ENCODE data around the gene NFASC. TPM values are rescaled to one million over a fixed set of nuclear protein-coding genes. Genes with fewer than 3 reads are reported as not detected.

Gene NFASC
- total and polyA plus RNA-seq, 2 donors from 2014 or later: 23.2 to 29.9 TPM

- FAIRE-seq: no peak
- TF ChIP-seq, protein P1, sequence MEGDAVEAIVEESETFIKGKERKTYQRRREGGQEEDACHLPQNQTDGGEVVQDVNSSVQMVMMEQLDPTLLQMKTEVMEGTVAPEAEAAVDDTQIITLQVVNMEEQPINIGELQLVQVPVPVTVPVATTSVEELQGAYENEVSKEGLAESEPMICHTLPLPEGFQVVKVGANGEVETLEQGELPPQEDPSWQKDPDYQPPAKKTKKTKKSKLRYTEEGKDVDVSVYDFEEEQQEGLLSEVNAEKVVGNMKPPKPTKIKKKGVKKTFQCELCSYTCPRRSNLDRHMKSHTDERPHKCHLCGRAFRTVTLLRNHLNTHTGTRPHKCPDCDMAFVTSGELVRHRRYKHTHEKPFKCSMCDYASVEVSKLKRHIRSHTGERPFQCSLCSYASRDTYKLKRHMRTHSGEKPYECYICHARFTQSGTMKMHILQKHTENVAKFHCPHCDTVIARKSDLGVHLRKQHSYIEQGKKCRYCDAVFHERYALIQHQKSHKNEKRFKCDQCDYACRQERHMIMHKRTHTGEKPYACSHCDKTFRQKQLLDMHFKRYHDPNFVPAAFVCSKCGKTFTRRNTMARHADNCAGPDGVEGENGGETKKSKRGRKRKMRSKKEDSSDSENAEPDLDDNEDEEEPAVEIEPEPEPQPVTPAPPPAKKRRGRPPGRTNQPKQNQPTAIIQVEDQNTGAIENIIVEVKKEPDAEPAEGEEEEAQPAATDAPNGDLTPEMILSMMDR (IDR thresholded peaks at IDR 0.05; ENCODE audit: borderline replicate concordance, extremely low read depth, insufficient read depth): no peak
- no peaks in the 10 kb centered on the region for H3K9me3 ChIP-seq (ENCODE audit: control insufficient read depth in 2 of 3, insufficient read depth in 1 of 3, low read length in 3 of 3)
Measured at GRCh38 chr1:205003358-205004131, 132.9 kb downstream of the NFASC start.

GRCh38 chr1:205004351-205004750, 133.7 kb downstream of the NFASC start:
- no peak for FAIRE-seq
- H3K36me3 ChIP-seq (ENCODE audit: control insufficient read depth in 2 of 3, insufficient read depth in 3 of 3, low read length in 3 of 3): no peaks in the 10 kb centered on the region
- peaks cover 0 to 6% (median 3%) of the 10 kb centered on the region in 3 donors for H3K4me1 ChIP-seq (ENCODE audit: control insufficient read depth in 2 of 3, insufficient read depth in 2 of 3, low read depth in 1 of 3, low read length in 3 of 3)
- H3K9ac ChIP-seq (ENCODE audit: low read length in 3 of 3): no peak overlapping the region
- no peaks in the 10 kb centered on the region for H3K27me3 ChIP-seq (ENCODE audit: control insufficient read depth, insufficient read depth, low read length)
- TF ChIP-seq, protein P1 (IDR thresholded peaks at IDR 0.05; ENCODE audit: borderline replicate concordance, extremely low read depth, insufficient read depth): no peak
- H3K4me3 ChIP-seq (ENCODE audit: low read length in 3 of 3): no peak overlapping the region
- H3K27ac ChIP-seq (ENCODE audit: low read depth in 2 of 2, low read length in 2 of 2): no peak overlapping the region
- DNase-seq: no peak
- no peaks in the 10 kb centered on the region for H3K9me3 ChIP-seq (ENCODE audit: control insufficient read depth in 2 of 3, insufficient read depth in 1 of 3, low read length in 3 of 3)
- intact Hi-C loops (cut with DNase I): no loop called here

More at GRCh38 chr1:205003358-205004131, 132.9 kb downstream of the NFASC start:
- Histone ChIP-seq H3K9ac (ENCODE audit: low read length in 3 of 3) (no peak overlapping the region), H3K27ac (ENCODE audit: low read depth in 2 of 2, low read length in 2 of 2) (no peak overlapping the region), H3K27me3 (ENCODE audit: control insufficient read depth, insufficient read depth, low read length) (no peaks in the 10 kb centered on the region), H3K4me1 (ENCODE audit: control insufficient read depth in 2 of 3, insufficient read depth in 2 of 3, low read depth in 1 of 3, low read length in 3 of 3) (peaks cover 0 to 6% (median 3%) of the 10 kb centered on the region in 3 donors), H3K36me3 (ENCODE audit: control insufficient read depth in 2 of 3, insufficient read depth in 3 of 3, low read length in 3 of 3) (no peaks in the 10 kb centered on the region), H3K4me3 (ENCODE audit: low read length in 3 of 3) (no peak overlapping the region)
- DNase-seq: no peak
- intact Hi-C loops (cut with DNase I): no loop called here

DNA sequence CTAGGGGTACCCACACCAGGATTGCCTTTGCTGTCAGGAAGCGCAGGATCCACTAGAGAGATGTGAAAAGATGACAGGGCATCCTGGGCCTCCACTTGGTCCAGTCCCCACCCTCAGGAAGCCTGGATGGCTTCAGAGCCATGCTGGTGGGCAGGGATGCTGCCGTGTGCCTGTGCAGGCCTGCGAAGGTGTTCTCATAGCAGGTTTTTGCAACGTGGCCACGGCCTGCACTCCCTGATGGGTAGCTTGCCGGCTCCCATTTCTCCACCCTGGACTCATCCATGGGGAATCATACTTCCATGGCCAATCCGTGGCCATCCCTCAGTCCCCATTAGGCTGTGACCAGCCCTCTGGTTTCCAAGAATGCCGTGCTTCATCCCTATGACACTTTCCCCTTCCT, 138.2 kb downstream of the NFASC start:
- DNase-seq: no peak
- no peaks in the 10 kb centered on the region for H3K36me3 ChIP-seq (ENCODE audit: control insufficient read depth in 2 of 3, insufficient read depth in 3 of 3, low read length in 3 of 3)
- H3K4me3 ChIP-seq (ENCODE audit: low read length in 3 of 3): no peak overlapping the region
- H3K27me3 ChIP-seq (ENCODE audit: control insufficient read depth, insufficient read depth, low read length): no peaks in the 10 kb centered on the region
- H3K9ac ChIP-seq (ENCODE audit: low read length in 3 of 3): no peak overlapping the region
- H3K9me3 ChIP-seq (ENCODE audit: control insufficient read depth in 2 of 3, insufficient read depth in 1 of 3, low read length in 3 of 3): no peaks in the 10 kb centered on the region
- H3K4me1 ChIP-seq (ENCODE audit: control insufficient read depth in 2 of 3, insufficient read depth in 2 of 3, low read depth in 1 of 3, low read length in 3 of 3): peaks cover 0 to 2% (median 1%) of the 10 kb centered on the region in 3 donors
- intact Hi-C loops (cut with DNase I): no loop called here
- no peak for FAIRE-seq
- TF ChIP-seq, protein P1 (IDR thresholded peaks at IDR 0.05; ENCODE audit: borderline replicate concordance, extremely low read depth, insufficient read depth): no peak
- H3K27ac ChIP-seq (ENCODE audit: low read depth in 2 of 2, low read length in 2 of 2): no peak overlapping the region

Data from kidney (tissue), 14 donors.